A549 (cell line): ENCODE measurements around the gene LUZP1. TPM values are rescaled to one million over a fixed set of nuclear protein-coding genes. Genes with fewer than 3 reads are reported as not detected.
A peak's percentile ranks its signal among the peaks of the same experiment; 100 is the strongest.

ENCODE experiments used
- ATAC-seq, 2 experiments: fragments of 200-7000 bp in 1 of 2; fragments of >200 bp in 1 of 2; cut with Nextera tagmentation in 1 of 2; cut with Tn5 transposase in 1 of 2; 3 replicates each; pipeline versions ENCODE4 v1.8.0 to v1.9.1; 2018 to 2020; ENCODE audit warnings: mild to moderate bottlenecking in 1 of 2, moderate library complexity in 1 of 2
- CTCF ChIA-PET: fragments of 300-600 bp; sonication (Branson Sonifier 250); formaldehyde crosslinking; extraction: SDS; loops from one replicate; lab custom pipeline; 2021; ENCODE audit warnings: antibody characterized with exemption, inconsistent platforms; lab: Yijun Ruan, JAX
- POLR2A ChIA-PET: fragments of 350-600 bp; formaldehyde crosslinking; extraction: SDS; loops from one replicate; lab custom pipeline; 2021; ENCODE audit warnings: antibody characterized with exemption, inconsistent platforms; lab: Yijun Ruan, JAX
- DNase-seq, 2 experiments: peaks; one replicate each; pipeline versions ENCODE4 v3.0.0 to v3.0.0-alpha.2; 2011 to 2016; ENCODE audit warnings: low read depth in 1 of 2, low spot score in 1 of 2
- FAIRE-seq: peaks from 2 replicates; lab custom pipeline; 2011; peaks lifted over from hg19 to GRCh38; lab: Jason Lieb, UNC
- H3K27ac ChIP-seq, 2 experiments: fragments of >200 bp; sonication (Bioruptor Twin); formaldehyde crosslinking; 3 replicates each; pipeline ENCODE4 v1.5.1; 2016 to 2017
- H3K4me1 ChIP-seq: fragments of >200 bp; sonication (Bioruptor Twin); formaldehyde crosslinking; 3 replicates; pipeline ENCODE4 v1.6.1; 2016
- H3K4me2 ChIP-seq: fragments of >200 bp; sonication (Bioruptor Twin); formaldehyde crosslinking; 3 replicates; pipeline ENCODE4 v1.6.1; 2016
- H3K4me3 ChIP-seq: fragments of >200 bp; sonication (Bioruptor Twin); formaldehyde crosslinking; 3 replicates; pipeline ENCODE4 v1.5.1; 2016
- H3K9me3 ChIP-seq: fragments of >200 bp; sonication (Bioruptor Twin); formaldehyde crosslinking; 3 replicates; pipeline ENCODE4 v1.6.1; 2016
- CBX8 ChIP-seq: fragments of 200-600 bp; sonication (generic); IDR thresholded peaks from 2 replicates; pipeline ENCODE4 v1.6.1; 2016
- ESRRA ChIP-seq: fragments of 150-350 bp; IDR thresholded peaks from 2 replicates; pipeline ENCODE4 v1.6.1; 2014; ENCODE audit warnings: mild to moderate bottlenecking, low read length, borderline replicate concordance
- FOSB ChIP-seq: fragments of 250-450 bp; sonication (Bioruptor Pico); IDR thresholded peaks from 2 replicates; pipeline ENCODE4 v1.5.0; 2020; ENCODE audit warnings: mild to moderate bottlenecking, moderate library complexity
- HOXA7 ChIP-seq: fragments of 250-450 bp; sonication (Bioruptor Pico); IDR thresholded peaks from 2 replicates; pipeline ENCODE4 v1.5.0; 2020; ENCODE audit warnings: mild to moderate bottlenecking, moderate library complexity
- JUNB ChIP-seq: fragments of >200 bp; sonication (Bioruptor Twin); formaldehyde crosslinking; IDR thresholded peaks from 2 replicates; pipeline ENCODE4 v1.6.1; 2016
- KDM1A ChIP-seq: fragments of 200-600 bp; sonication (generic); IDR thresholded peaks from 2 replicates; pipeline ENCODE4 v1.6.1; 2016; ENCODE audit warnings: low read depth, mild to moderate bottlenecking
- NFE2L2 ChIP-seq: fragments of 150-350 bp; conservative IDR thresholded peaks from 2 replicates; pipeline ENCODE4 v1.6.1; 2014; ENCODE audit warnings: low read length
- POLR2AphosphoS2 ChIP-seq: conservative IDR thresholded peaks from 2 replicates; pipeline ENCODE4 v1.6.1; 2012; ENCODE audit warnings: low read length, improper control_type of control experiment, inconsistent platforms
- TFCP2L1 ChIP-seq: fragments of 250-450 bp; sonication (Bioruptor Pico); IDR thresholded peaks from 2 replicates; pipeline ENCODE4 v1.5.0; 2021; ENCODE audit warnings: mild to moderate bottlenecking
- ZC3H11A ChIP-seq: fragments of 450-650 bp; IDR thresholded peaks from 2 replicates; pipeline ENCODE4 v1.6.1; 2014; ENCODE audit warnings: antibody characterized with exemption, mild to moderate bottlenecking
- WGBS: methylation state at CpG from one replicate; pipeline ENCODE4 v1.1.6; 2017; ENCODE audit errors: missing lambda C conversion rate; 5-methylcytosine and 5-hydroxymethylcytosine counted together
- polyA plus RNA-seq, 4 experiments: library from polyadenylated mRNA; depleted of rRNA in 3 of 4; stranded (reverse); fragments of >200 nt; fragmentation: RNase III in 1 of 4; extraction: RNeasy Plus Mini Kit Qiagen cat#74134 plus additional on column Dnase treatment in 1 of 4; gene quantifications; 2 replicates in 3 of 4; 3 replicates in 1 of 4; pipeline ENCODE4 v1.2.3, GENCODE V29; 2011 to 2017
- TF ChIP-seq, protein P1 (sequence below): fragments of 150-350 bp; IDR thresholded peaks from 2 replicates; pipeline ENCODE4 v1.6.1; 2014; ENCODE audit warnings: low read depth, mild to moderate bottlenecking, low read length
- TF ChIP-seq, protein P2 (sequence below): fragments of >200 bp; sonication (Bioruptor Twin); formaldehyde crosslinking; IDR thresholded peaks from 3 replicates; pipeline ENCODE4 v1.6.1; 2016
- TF ChIP-seq, protein P3 (sequence below): fragments of 200-600 bp; sonication (generic); IDR thresholded peaks from 2 replicates; pipeline ENCODE4 v1.6.1; 2016; ENCODE audit warnings: antibody characterized with exemption, mild to moderate bottlenecking, moderate library complexity

LUZP1 gene
- polyA plus RNA-seq, 2 of the 4 experiments (the other 2 are of a cell fraction) = 18.2 to 26.2 TPM

DNA sequence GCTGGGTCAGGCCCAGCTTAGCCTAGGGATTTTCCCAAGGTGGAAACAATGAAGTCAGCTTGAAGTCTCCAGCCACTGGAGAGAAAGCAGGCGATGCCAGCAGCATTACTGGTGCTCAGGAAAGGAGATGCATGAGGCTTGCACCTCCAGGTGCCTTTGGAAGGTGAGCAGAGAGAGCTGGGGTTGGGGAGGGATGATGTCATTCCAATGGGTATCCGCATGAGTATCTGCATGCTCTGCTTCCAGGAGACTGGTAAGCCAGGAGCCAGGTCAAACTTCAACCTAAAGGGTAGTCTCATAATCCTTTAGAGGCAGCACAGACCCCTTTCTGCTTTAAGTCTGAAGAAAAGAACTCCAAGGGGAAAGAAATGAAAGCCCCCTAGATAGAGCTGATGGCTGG is 80.6 kb downstream of the LUZP1 start:
- Histone ChIP-seq H3K4me3 (no peak overlapping the region), H3K4me2 (no peak overlapping the region), H3K9me3 (no peaks in the 10 kb centered on the region), H3K27ac (no peak overlapping the region), H3K4me1 (no peaks in the 10 kb centered on the region)
- no peak for FAIRE-seq
- no peak for DNase-seq
- 89% methylated on average over 2 of the region's 2 CpGs for WGBS
- ATAC-seq = no peak
- CTCF ChIA-PET = interaction anchor here (0.7 to 5.4 kb wide), 4 partner anchors 11 to 316 kb away, joined by 3 to 19 read pairs (median 11); no protein-coding TSS in a partner anchor
- TF ChIP-seq HOXA7 (CRISPR knock-in tag) (no peak), NFE2L2 (no peak)
- TF ChIP-seq, all 56 proteins: peak for 0
- POLR2A ChIA-PET = no interaction called here

DNA sequence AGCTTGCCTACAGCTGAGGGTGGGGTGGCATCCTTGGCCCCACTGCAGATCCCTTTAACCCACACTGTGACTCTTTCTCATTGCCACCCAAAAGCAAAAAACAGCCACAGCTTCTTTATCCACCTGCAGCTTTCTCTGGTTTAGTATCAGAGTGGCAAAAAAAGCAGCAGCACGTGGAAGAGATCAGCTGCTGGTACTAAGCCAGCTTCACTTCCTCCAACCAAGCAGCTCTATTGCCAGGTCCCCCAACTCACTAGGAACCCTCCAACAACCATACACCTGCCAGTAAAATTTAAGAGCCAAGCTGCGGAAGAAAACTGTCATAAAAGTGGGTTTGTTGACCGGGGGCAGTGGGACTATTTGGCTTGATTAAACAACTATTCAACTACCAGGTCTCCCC is 83.0 kb downstream of the LUZP1 start:
- CTCF ChIA-PET = interaction anchor here (1.0 to 5.4 kb wide), 4 partner anchors 13 to 99 kb away, joined by 3 to 19 read pairs (median 6); no protein-coding TSS in a partner anchor
- DNase-seq (no peak), ATAC-seq (no peak), FAIRE-seq (no peak)
- POLR2A ChIA-PET = no interaction called here
- H3K4me1 ChIP-seq = no peaks in the 10 kb centered on the region
- TF ChIP-seq ESRRA = no peak
- no peak for TF ChIP-seq CBX8
- TF ChIP-seq KDM1A = no peak
- TF ChIP-seq TFCP2L1 (CRISPR knock-in tag) = no peak
- H3K4me2 ChIP-seq = no peak overlapping the region
- no peak overlapping the region for H3K4me3 ChIP-seq
- WGBS = 91% methylated on average over 3 of the region's 3 CpGs
- no peak overlapping the region for H3K27ac ChIP-seq
- H3K9me3 ChIP-seq = no peaks in the 10 kb centered on the region

DNA sequence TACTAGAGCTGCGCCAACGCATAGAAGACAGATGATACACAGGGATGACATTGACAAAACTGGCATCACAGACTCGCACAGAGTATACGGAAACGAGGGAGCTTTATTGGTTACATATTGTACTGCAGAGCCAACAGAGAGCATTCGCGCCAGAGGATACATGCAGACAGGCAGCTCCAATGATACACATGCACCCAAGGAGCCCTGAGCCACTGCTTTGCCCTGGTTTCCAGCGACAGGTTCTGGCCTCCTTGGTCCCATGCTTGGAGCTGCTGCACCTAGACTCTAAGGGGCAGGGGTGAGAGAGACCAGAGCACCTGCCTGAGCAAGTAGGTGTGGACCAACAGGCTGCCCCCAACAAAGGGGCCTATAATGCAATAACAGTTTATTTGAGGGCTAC is 83.8 kb downstream of the LUZP1 start:
- POLR2A ChIA-PET = no interaction called here
- 91% methylated on average over 7 of the region's 8 CpGs for WGBS
- FAIRE-seq = no peak
- no peak overlapping the region for H3K4me2 ChIP-seq
- CTCF ChIA-PET = interaction anchor here (0.6 to 1.6 kb wide), 4 partner anchors 13 to 377 kb away, joined by 3 to 7 read pairs (median 4); no protein-coding TSS in a partner anchor
- no peak for ATAC-seq
- no peak for DNase-seq
- TF ChIP-seq, protein P1, sequence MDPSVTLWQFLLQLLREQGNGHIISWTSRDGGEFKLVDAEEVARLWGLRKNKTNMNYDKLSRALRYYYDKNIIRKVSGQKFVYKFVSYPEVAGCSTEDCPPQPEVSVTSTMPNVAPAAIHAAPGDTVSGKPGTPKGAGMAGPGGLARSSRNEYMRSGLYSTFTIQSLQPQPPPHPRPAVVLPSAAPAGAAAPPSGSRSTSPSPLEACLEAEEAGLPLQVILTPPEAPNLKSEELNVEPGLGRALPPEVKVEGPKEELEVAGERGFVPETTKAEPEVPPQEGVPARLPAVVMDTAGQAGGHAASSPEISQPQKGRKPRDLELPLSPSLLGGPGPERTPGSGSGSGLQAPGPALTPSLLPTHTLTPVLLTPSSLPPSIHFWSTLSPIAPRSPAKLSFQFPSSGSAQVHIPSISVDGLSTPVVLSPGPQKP = no peak
- peak; percentile 37; the same call in 1 of the 2 replicates for TF ChIP-seq POLR2AphosphoS2
- no peak for TF ChIP-seq CBX8
- TF ChIP-seq, protein P2, sequence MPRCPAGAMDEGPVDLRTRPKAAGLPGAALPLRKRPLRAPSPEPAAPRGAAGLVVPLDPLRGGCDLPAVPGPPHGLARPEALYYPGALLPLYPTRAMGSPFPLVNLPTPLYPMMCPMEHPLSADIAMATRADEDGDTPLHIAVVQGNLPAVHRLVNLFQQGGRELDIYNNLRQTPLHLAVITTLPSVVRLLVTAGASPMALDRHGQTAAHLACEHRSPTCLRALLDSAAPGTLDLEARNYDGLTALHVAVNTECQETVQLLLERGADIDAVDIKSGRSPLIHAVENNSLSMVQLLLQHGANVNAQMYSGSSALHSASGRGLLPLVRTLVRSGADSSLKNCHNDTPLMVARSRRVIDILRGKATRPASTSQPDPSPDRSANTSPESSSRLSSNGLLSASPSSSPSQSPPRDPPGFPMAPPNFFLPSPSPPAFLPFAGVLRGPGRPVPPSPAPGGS = no peak
- no peak for TF ChIP-seq ZC3H11A
- TF ChIP-seq JUNB = no peak
- TF ChIP-seq, protein P3, sequence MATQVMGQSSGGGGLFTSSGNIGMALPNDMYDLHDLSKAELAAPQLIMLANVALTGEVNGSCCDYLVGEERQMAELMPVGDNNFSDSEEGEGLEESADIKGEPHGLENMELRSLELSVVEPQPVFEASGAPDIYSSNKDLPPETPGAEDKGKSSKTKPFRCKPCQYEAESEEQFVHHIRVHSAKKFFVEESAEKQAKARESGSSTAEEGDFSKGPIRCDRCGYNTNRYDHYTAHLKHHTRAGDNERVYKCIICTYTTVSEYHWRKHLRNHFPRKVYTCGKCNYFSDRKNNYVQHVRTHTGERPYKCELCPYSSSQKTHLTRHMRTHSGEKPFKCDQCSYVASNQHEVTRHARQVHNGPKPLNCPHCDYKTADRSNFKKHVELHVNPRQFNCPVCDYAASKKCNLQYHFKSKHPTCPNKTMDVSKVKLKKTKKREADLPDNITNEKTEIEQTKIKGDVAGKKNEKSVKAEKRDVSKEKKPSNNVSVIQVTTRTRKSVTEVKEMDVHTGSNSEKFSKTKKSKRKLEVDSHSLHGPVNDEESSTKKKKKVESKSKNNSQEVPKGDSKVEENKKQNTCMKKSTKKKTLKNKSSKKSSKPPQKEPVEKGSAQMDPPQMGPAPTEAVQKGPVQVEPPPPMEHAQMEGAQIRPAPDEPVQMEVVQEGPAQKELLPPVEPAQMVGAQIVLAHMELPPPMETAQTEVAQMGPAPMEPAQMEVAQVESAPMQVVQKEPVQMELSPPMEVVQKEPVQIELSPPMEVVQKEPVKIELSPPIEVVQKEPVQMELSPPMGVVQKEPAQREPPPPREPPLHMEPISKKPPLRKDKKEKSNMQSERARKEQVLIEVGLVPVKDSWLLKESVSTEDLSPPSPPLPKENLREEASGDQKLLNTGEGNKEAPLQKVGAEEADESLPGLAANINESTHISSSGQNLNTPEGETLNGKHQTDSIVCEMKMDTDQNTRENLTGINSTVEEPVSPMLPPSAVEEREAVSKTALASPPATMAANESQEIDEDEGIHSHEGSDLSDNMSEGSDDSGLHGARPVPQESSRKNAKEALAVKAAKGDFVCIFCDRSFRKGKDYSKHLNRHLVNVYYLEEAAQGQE = no peak
- TF ChIP-seq FOSB (CRISPR knock-in tag) = no peak
- TF ChIP-seq, all 56 proteins: peak for 1
- Histone ChIP-seq H3K4me1 (no peaks in the 10 kb centered on the region), H3K9me3 (no peaks in the 10 kb centered on the region), H3K27ac (no peak overlapping the region), H3K4me3 (no peak overlapping the region)
